K562 (cell line): ENCODE data around the gene UBR1. TPM values are rescaled to one million over a fixed set of nuclear protein-coding genes. Genes with fewer than 3 reads are reported as not detected.

Source experiments
- ADNP ChIP-seq: fragments of 200-800 bp; sonication (Bioruptor generic); IDR thresholded peaks from 2 replicates; pipeline ENCODE4 v1.6.1; 2016; ENCODE audit warnings: missing genetic modification characterization, missing compliant biosample characterization
- ATF2 ChIP-seq: sonication (generic); formaldehyde crosslinking; IDR thresholded peaks from 2 replicates; pipeline ENCODE4 v1.8.1; 2022; ENCODE audit warnings: missing genetic modification reagents
- CC2D1A ChIP-seq: fragments of 450-650 bp; IDR thresholded peaks from 2 replicates; pipeline ENCODE4 v1.6.1; 2017; ENCODE audit warnings: mild to moderate bottlenecking
- DPF2 ChIP-seq: fragments of 450-650 bp; IDR thresholded peaks from 2 replicates; pipeline ENCODE4 v1.6.1; 2016
- E2F6 ChIP-seq, 2 experiments: IDR thresholded peaks; 2 replicates each; pipeline ENCODE4 v1.6.1; 2011; ENCODE audit warnings: borderline replicate concordance in 1 of 2, control low read depth in 1 of 2, low read depth in 1 of 2, low read length in 1 of 2, mild to moderate bottlenecking in 1 of 2, mixed read lengths in 1 of 2, moderate library complexity in 1 of 2; ENCODE audit not compliant: insufficient read depth in 1 of 2, insufficient read length in 1 of 2, poor library complexity in 1 of 2, severe bottlenecking in 1 of 2; ENCODE audit errors: extremely low read depth in 1 of 2
- ESRRB ChIP-seq: fragments of 250-450 bp; sonication (Bioruptor Pico); IDR thresholded peaks from 2 replicates; pipeline ENCODE4 v1.5.0; 2020; ENCODE audit warnings: mild to moderate bottlenecking, moderate library complexity, borderline replicate concordance
- FOS ChIP-seq: IDR thresholded peaks from 3 replicates; pipeline ENCODE4 v1.6.1; 2011; ENCODE audit not compliant: insufficient read length; ENCODE audit errors: extremely low read depth
- GABPB1 ChIP-seq: sonication (generic); formaldehyde crosslinking; IDR thresholded peaks from 2 replicates; pipeline ENCODE4 v1.8.0; 2022; ENCODE audit warnings: mild to moderate bottlenecking, missing genetic modification reagents
- ILF3 ChIP-seq: fragments of 450-650 bp; IDR thresholded peaks from 2 replicates; pipeline ENCODE4 v1.6.1; 2018; ENCODE audit warnings: antibody characterized with exemption, mild to moderate bottlenecking, moderate library complexity, borderline replicate concordance
- MTA2 ChIP-seq: fragments of 450-650 bp; IDR thresholded peaks from 2 replicates; pipeline ENCODE4 v1.6.1; 2016; ENCODE audit warnings: low read depth
- NELFE ChIP-seq: IDR thresholded peaks from 2 replicates; pipeline ENCODE4 v1.6.1; 2011; ENCODE audit warnings: mild to moderate bottlenecking; ENCODE audit not compliant: insufficient read depth, insufficient read length
- PREB ChIP-seq: sonication (generic); formaldehyde crosslinking; IDR thresholded peaks from 2 replicates; pipeline ENCODE4 v1.8.1; 2023; ENCODE audit warnings: mild to moderate bottlenecking, missing genetic modification reagents
- SIX5 ChIP-seq, 2 experiments: IDR thresholded peaks; 2 replicates each; pipeline ENCODE4 v1.6.1; 2011; ENCODE audit warnings: low read length in 2 of 2, borderline replicate concordance in 1 of 2, low read depth in 1 of 2, mild to moderate bottlenecking in 1 of 2, moderate library complexity in 1 of 2; ENCODE audit not compliant: insufficient read depth in 1 of 2
- SMARCA5 ChIP-seq: fragments of 450-650 bp; IDR thresholded peaks from 2 replicates; pipeline ENCODE4 v1.6.1; 2016
- SREBF2 ChIP-seq: sonication (generic); formaldehyde crosslinking; IDR thresholded peaks from 2 replicates; pipeline ENCODE4 v1.4.0; 2020; ENCODE audit warnings: mild to moderate bottlenecking, missing genetic modification reagents
- TCFL5 ChIP-seq: fragments of 250-450 bp; sonication (Bioruptor Pico); conservative IDR thresholded peaks from 2 replicates; pipeline ENCODE4 v1.6.1; 2021; ENCODE audit warnings: mild to moderate bottlenecking, moderate library complexity, matching md5 sums
- THRB ChIP-seq: fragments of 450-650 bp; formaldehyde crosslinking; conservative IDR thresholded peaks from 2 replicates; pipeline ENCODE4 v1.4.0; 2022; ENCODE audit warnings: mild to moderate bottlenecking, missing genetic modification characterization
- UBTF ChIP-seq, 2 experiments: IDR thresholded peaks; 2 replicates each; pipeline ENCODE4 v1.6.1; 2012; ENCODE audit warnings: improper control_type of control experiment in 2 of 2, low read depth in 2 of 2, low read length in 2 of 2, borderline replicate concordance in 1 of 2
- ZNF561 ChIP-seq: fragments of 450-650 bp; formaldehyde crosslinking; conservative IDR thresholded peaks from 2 replicates; pipeline ENCODE4 v1.4.0; 2020; ENCODE audit warnings: mild to moderate bottlenecking, moderate library complexity
- ZNF586 ChIP-seq: fragments of 450-650 bp; formaldehyde crosslinking; conservative IDR thresholded peaks from 2 replicates; pipeline ENCODE4 v1.4.0; 2020; ENCODE audit warnings: mild to moderate bottlenecking, moderate library complexity
- ZZZ3 ChIP-seq: fragments of 450-650 bp; IDR thresholded peaks from 2 replicates; pipeline ENCODE4 v1.6.1; 2016; ENCODE audit warnings: antibody characterized with exemption, mild to moderate bottlenecking, moderate library complexity
- polyA plus RNA-seq, 8 experiments: library from polyadenylated mRNA; depleted of rRNA in 4 of 8; stranded (reverse) in 5 of 8; unstranded in 3 of 8; fragments of >200 nt; fragmentation: Nextera tagmentation in 2 of 8; fragmentation: Illumina TruSeq in 1 of 8; extraction: Ambion mirVana in 2 of 8; extraction: Trizol in 1 of 8; gene quantifications; 2 replicates each; pipeline versions ENCODE4 v1.2.1 to v1.2.3, GENCODE V29; 2011 to 2014; ENCODE audit warnings: inconsistent platforms in 1 of 8, missing spikeins in 1 of 8
- total RNA-seq, 7 experiments: library from RNA; depleted of rRNA in 6 of 7; stranded (reverse); fragments of >200 nt in 6 of 7; fragmentation: Illumina TruSeq in 2 of 7; extraction: Trizol in 2 of 7; gene quantifications; 2 replicates each; pipeline versions ENCODE4 v1.2.1 to v1.2.3, GENCODE V29; 2011 to 2021; ENCODE audit warnings: low replicate concordance in 1 of 7

UBR1 gene
- total and polyA plus RNA-seq, 9 of the 15 experiments (the other 6 are each of a cell fraction or from before 2014, with no cell fraction given): 5.8 to 30.7 (median 15.3) TPM

GRCh38 chr15:43133430-43134156 lies 27.8 kb upstream of the UBR1 start, which contains the start of gene TMEM62 (continued):
- TF ChIP-seq ADNP: no peak
- no peak for TF ChIP-seq PREB (CRISPR knock-in tag)
- TF ChIP-seq MTA2: no peak
- no peak; the same call in 1 of the 2 replicates for TF ChIP-seq ILF3
- TF ChIP-seq CC2D1A: no peak
- no peak for TF ChIP-seq THRB (CRISPR knock-in tag)
- TF ChIP-seq ESRRB: no peak
- TF ChIP-seq ZNF586 (CRISPR knock-in tag): no peak
- TF ChIP-seq TCFL5 (CRISPR knock-in tag): no peak
- TF ChIP-seq E2F6 (IDR thresholded peaks at IDR 0.05; ENCODE audit: borderline replicate concordance in 1 of 2, extremely low read depth in 1 of 2, insufficient read depth in 1 of 2, insufficient read length in 1 of 2, low read depth in 1 of 2, low read length in 1 of 2, poor library complexity in 1 of 2, severe bottlenecking in 1 of 2): peak; percentile 75 to 78
- TF ChIP-seq NELFE: no peak
- no peak for TF ChIP-seq ZNF561
- no peak for TF ChIP-seq ZZZ3
- TF ChIP-seq FOS: no peak
- no peak for TF ChIP-seq ATF2 (CRISPR knock-in tag)
- peak; percentile 69 to 87; a peak in 3 of 4 replicates for TF ChIP-seq UBTF (IDR thresholded peaks at IDR 0.05; ENCODE audit: borderline replicate concordance in 1 of 2, low read depth in 2 of 2, low read length in 2 of 2)
- TF ChIP-seq SREBF2: no peak
- TF ChIP-seq SMARCA5: no peak
- no peak for TF ChIP-seq SIX5 (IDR thresholded peaks at IDR 0.05; ENCODE audit: borderline replicate concordance in 1 of 2, insufficient read depth in 1 of 2, low read depth in 1 of 2, low read length in 2 of 2)
- peak; percentile 68; the same call in 1 of the 2 replicates for TF ChIP-seq GABPB1
- no peak for TF ChIP-seq DPF2
